Measurements from ENCODE around the gene RAB39A.

The RAB39A gene

DNA sequence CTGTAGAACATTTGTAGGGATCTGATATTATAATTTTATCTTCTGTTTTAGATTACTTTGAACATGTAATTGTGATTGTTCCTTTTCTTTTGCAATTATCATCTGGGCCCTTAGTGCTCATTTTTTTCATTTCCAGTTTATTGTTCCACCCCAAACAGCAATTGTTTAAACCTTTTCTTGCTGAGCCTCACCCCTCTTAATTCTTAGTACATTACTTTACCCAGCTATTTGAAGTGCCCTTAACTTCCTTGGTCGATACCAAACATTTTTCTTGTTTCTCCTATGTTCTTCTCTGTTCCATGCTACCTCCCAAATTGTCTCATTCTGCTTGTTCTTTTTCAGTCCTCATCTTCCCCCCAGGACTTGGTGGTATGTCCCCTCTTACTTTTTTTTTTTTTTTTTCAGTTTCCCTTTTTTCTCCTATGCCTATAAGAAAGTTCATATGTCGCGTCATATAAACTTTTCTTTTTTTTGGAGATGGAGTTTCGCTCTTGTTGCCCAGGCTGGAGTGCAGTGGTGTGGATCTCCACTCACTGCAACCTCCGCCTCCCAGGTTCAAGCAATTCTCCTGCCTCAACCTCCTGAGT, 84.0 kb downstream of the RAB39A start:
- Histone ChIP-seq H3K27ac (no peak overlapping the region), H3K4me3 (no peak overlapping the region)
